Lung (tissue), 12 donors: Measurements from ENCODE around the gene TAF1B. TPM values are rescaled to one million over a fixed set of nuclear protein-coding genes. Genes with fewer than 3 reads are reported as not detected.

Experiments used
- ATAC-seq: fragments of 200-7000 bp; cut with Tn5 transposase; one replicate; pipeline ENCODE4 v1.9.1; 2020; ENCODE audit warnings: moderate number of reproducible peaks; ENCODE audit not compliant: insufficient read depth, low FRiP score
- DNase-seq, 3 donors: peaks; one replicate each; pipeline ENCODE4 v3.0.0-alpha.2; 2013 to 2017
- H3K27ac ChIP-seq, 2 donors: one replicate each; pipeline ENCODE4 v1.5.1; 2013; ENCODE audit warnings: mild to moderate bottlenecking in 2 of 2, moderate library complexity in 2 of 2, control low read depth in 1 of 2, inconsistent platforms in 1 of 2, low read depth in 1 of 2, low read length in 1 of 2
- H3K27me3 ChIP-seq, 3 donors: one replicate each; pipeline ENCODE4 v1.5.1; 2013; ENCODE audit warnings: low read length in 2 of 3; ENCODE audit not compliant: control insufficient read depth in 3 of 3, insufficient read depth in 3 of 3
- H3K36me3 ChIP-seq, 4 donors: one replicate each; pipeline ENCODE4 v1.5.1; 2013; ENCODE audit warnings: low read length in 4 of 4, mild to moderate bottlenecking in 1 of 4, moderate library complexity in 1 of 4; ENCODE audit not compliant: control insufficient read depth in 4 of 4, insufficient read depth in 4 of 4
- H3K4me1 ChIP-seq, 5 donors: one replicate each; pipeline ENCODE4 v1.5.1; 2013; ENCODE audit warnings: low read length in 5 of 5, mild to moderate bottlenecking in 2 of 5, moderate library complexity in 1 of 5; ENCODE audit not compliant: control insufficient read depth in 5 of 5, insufficient read depth in 5 of 5
- H3K4me3 ChIP-seq: one replicate; pipeline ENCODE4 v1.5.1; 2013; ENCODE audit warnings: mild to moderate bottlenecking, control low read depth, moderate library complexity
- H3K9ac ChIP-seq, 2 donors: one replicate each; pipeline ENCODE4 v1.5.1; 2013; ENCODE audit warnings: low read length in 2 of 2, control low read depth in 1 of 2; ENCODE audit not compliant: insufficient read depth in 1 of 2
- H3K9me3 ChIP-seq, 4 donors: one replicate each; pipeline ENCODE4 v1.5.1; 2013; ENCODE audit warnings: low read length in 3 of 4, mild to moderate bottlenecking in 1 of 4, moderate library complexity in 1 of 4; ENCODE audit not compliant: control insufficient read depth in 4 of 4, insufficient read depth in 3 of 4
- CTCF ChIP-seq: IDR thresholded peaks from 2 replicates; pipeline ENCODE4 v1.5.1; 2012; ENCODE audit warnings: mild to moderate bottlenecking; ENCODE audit errors: control extremely low read depth, extremely low read depth
- WGBS, 2 donors: extraction: QIAGEN DNeasy Blood & Tissue Kit; methylation state at CpG; one replicate each; pipeline ENCODE4 v1.1.7; 2013; 5-methylcytosine and 5-hydroxymethylcytosine counted together
- polyA plus RNA-seq, 2 donors: library from polyadenylated mRNA; stranded (reverse); fragments of 200-250 nt; gene quantifications; one replicate each; pipeline ENCODE4 v1.2.1, GENCODE V29; 2013
- total RNA-seq, 2 donors: library from RNA; depleted of rRNA in 1 of 2; stranded (reverse); fragments of >200 nt in 1 of 2; gene quantifications; one replicate each; pipeline ENCODE4 v1.2.1, GENCODE V29; 2014 to 2021
- donor health status: control.
- donor health status: control.
- donor health status: Bipolar disorder and iron deficiency.
- donor health status: healthy.
- donor health status: DM: yes; HTN: yes; CAD: no.

Gene TAF1B
- total and polyA plus RNA-seq, 4 donors, result 6.1 to 46.3 (median 14.9) TPM

GRCh38 chr2:9796056-9797010 is 46.9 kb upstream of the TAF1B start:
- no peaks in the 10 kb centered on the region for H3K36me3 ChIP-seq
- H3K27ac ChIP-seq, result no peak overlapping the region
- DNase-seq, result no peak
- no peak for ATAC-seq
- no peaks in the 10 kb centered on the region for H3K9me3 ChIP-seq
- H3K4me3 ChIP-seq, result no peak overlapping the region
- 71 to 84% methylated on average over 13 of the region's 13 CpGs for WGBS, 2 donors
- H3K9ac ChIP-seq, result no peak overlapping the region
- peaks cover 0 to 12% (median 6%) of the 10 kb centered on the region in 5 donors for H3K4me1 ChIP-seq
- no peaks in the 10 kb centered on the region for H3K27me3 ChIP-seq
- no peak for TF ChIP-seq CTCF

GRCh38 chr2:9797086-9797485 is 46.2 kb upstream of the TAF1B start:
- H3K27me3 ChIP-seq, result no peaks in the 10 kb centered on the region
- H3K27ac ChIP-seq, result no peak overlapping the region
- no peak overlapping the region for H3K9ac ChIP-seq
- 91 to 94% methylated on average over 4 of the region's 4 CpGs for WGBS, 2 donors
- peaks cover 0 to 12% (median 6%) of the 10 kb centered on the region in 5 donors for H3K4me1 ChIP-seq
- no peak overlapping the region for H3K4me3 ChIP-seq
- no peak for TF ChIP-seq CTCF
- no peak for DNase-seq
- no peaks in the 10 kb centered on the region for H3K36me3 ChIP-seq
- no peaks in the 10 kb centered on the region for H3K9me3 ChIP-seq
- no peak for ATAC-seq

- peaks cover 0 to 12% (median 6%) of the 10 kb centered on the region in 5 donors for H3K4me1 ChIP-seq
- H3K9ac ChIP-seq, result no peak overlapping the region
- no peaks in the 10 kb centered on the region for H3K27me3 ChIP-seq
- WGBS, 2 donors, result 86 to 92% methylated on average over 18 of the region's 18 CpGs
- ATAC-seq, result no peak
- no peak overlapping the region for H3K27ac ChIP-seq
- H3K4me3 ChIP-seq, result no peak overlapping the region
- no peaks in the 10 kb centered on the region for H3K36me3 ChIP-seq
- no peak for TF ChIP-seq CTCF
- no peaks in the 10 kb centered on the region for H3K9me3 ChIP-seq
- DNase-seq, result peak in 1 of 3 donors; percentile 23
These were observed 45.4 kb upstream of the TAF1B start for GRCh38 chr2:9797681-9798556.
